HG03575 (cell line): ENCODE measurements around the gene ST6GALNAC5.

Experiments
- ATAC-seq: cut with Tn5 transposase; IDR thresholded peaks from one replicate; pipeline ENCODE4 v1.9.1; 2021; ENCODE audit not compliant: unreplicated experiment, insufficient number of reproducible peaks, low FRiP score; ENCODE audit errors: extremely low read depth

ST6GALNAC5 gene

GRCh38 chr1:77065693-77066342 is 198.5 kb downstream of the ST6GALNAC5 start:
- ATAC-seq, result no peak

- no peak for ATAC-seq
These were observed 200.7 kb downstream of the ST6GALNAC5 start for GRCh38 chr1:77068013-77068412.

- no peak for ATAC-seq
These were observed 209.5 kb downstream of the ST6GALNAC5 start for GRCh38 chr1:77076759-77077158.

GRCh38 chr1:77081834-77082233 is 214.6 kb downstream of the ST6GALNAC5 start:
- no peak for ATAC-seq

GRCh38 chr1:77084457-77084856 is 217.2 kb downstream of the ST6GALNAC5 start:
- no peak for ATAC-seq

- ATAC-seq, result no peak
These were observed 217.8 kb downstream of the ST6GALNAC5 start for GRCh38 chr1:77085109-77085508.

- no peak for ATAC-seq
These were observed 222.5 kb downstream of the ST6GALNAC5 start for GRCh38 chr1:77089756-77090155.

- no peak for ATAC-seq
These were observed 228.0 kb downstream of the ST6GALNAC5 start for GRCh38 chr1:77095236-77095635.

- no peak for ATAC-seq
These were observed 229.4 kb downstream of the ST6GALNAC5 start for GRCh38 chr1:77096496-77097255.

GRCh38 chr1:77100875-77101274 is 233.6 kb downstream of the ST6GALNAC5 start:
- no peak for ATAC-seq

GRCh38 chr1:77103486-77103885 is 236.2 kb downstream of the ST6GALNAC5 start:
- ATAC-seq, result no peak

GRCh38 chr1:77104672-77105071 is 237.4 kb downstream of the ST6GALNAC5 start:
- no peak for ATAC-seq
